PFSK-1 (cell line): ENCODE data around the gene POLR3B.

Experiments used
- FOXP2 ChIP-seq: optimal IDR thresholded peaks from 2 replicates; pipeline ENCODE3; 2011; ENCODE audit warnings: borderline replicate concordance, control low read depth, inconsistent platforms; ENCODE audit not compliant: insufficient read depth; ENCODE audit errors: extremely low read length, extremely low read depth
- POLR2AphosphoS5 ChIP-seq: IDR thresholded peaks from 2 replicates; pipeline ENCODE4 v1.6.1; 2012; ENCODE audit warnings: low read depth, mild to moderate bottlenecking, control low read depth, low read length, moderate library complexity
- SIN3A ChIP-seq: IDR thresholded peaks from 2 replicates; pipeline ENCODE4 v1.6.1; 2012; ENCODE audit warnings: mild to moderate bottlenecking, low read length, moderate library complexity, borderline replicate concordance; ENCODE audit not compliant: insufficient read depth
- TAF1 ChIP-seq: IDR thresholded peaks from 2 replicates; pipeline ENCODE4 v1.6.1; 2012; ENCODE audit warnings: low read length, control low read depth, borderline replicate concordance; ENCODE audit not compliant: insufficient read depth
- TF ChIP-seq, protein P1 (sequence below), 2 experiments: IDR thresholded peaks; 2 replicates each; pipeline versions ENCODE4 v1.6.1 to v1.8.0; 2011 to 2012; ENCODE audit warnings: low read depth in 2 of 2, low read length in 2 of 2, control low read depth in 1 of 2, inconsistent platforms in 1 of 2, mild to moderate bottlenecking in 1 of 2, moderate library complexity in 1 of 2; ENCODE audit not compliant: insufficient read depth in 1 of 2

The POLR3B gene

DNA sequence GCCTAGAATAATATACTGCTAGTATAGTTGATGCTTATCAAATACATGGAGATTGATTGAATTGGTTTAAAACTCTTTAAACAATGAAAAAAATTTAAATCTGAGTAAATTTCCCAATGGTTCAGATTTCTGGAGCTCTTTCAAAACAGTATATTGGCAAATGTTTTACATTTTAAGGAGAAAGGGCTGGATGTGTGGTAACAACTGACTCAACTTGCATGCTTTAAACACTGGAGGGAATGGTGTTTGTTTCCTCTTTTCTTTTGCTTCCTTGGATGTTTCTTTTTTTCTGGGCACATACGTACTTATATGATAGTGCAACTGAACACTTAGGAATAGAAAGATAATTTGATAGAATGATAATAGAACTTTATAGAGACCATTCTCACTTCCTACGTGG is 151.4 kb downstream of the POLR3B start:
- TF ChIP-seq POLR2AphosphoS5 (no peak), TAF1 (no peak), FOXP2 (no peak), SIN3A (no peak)
- TF ChIP-seq, protein P1, sequence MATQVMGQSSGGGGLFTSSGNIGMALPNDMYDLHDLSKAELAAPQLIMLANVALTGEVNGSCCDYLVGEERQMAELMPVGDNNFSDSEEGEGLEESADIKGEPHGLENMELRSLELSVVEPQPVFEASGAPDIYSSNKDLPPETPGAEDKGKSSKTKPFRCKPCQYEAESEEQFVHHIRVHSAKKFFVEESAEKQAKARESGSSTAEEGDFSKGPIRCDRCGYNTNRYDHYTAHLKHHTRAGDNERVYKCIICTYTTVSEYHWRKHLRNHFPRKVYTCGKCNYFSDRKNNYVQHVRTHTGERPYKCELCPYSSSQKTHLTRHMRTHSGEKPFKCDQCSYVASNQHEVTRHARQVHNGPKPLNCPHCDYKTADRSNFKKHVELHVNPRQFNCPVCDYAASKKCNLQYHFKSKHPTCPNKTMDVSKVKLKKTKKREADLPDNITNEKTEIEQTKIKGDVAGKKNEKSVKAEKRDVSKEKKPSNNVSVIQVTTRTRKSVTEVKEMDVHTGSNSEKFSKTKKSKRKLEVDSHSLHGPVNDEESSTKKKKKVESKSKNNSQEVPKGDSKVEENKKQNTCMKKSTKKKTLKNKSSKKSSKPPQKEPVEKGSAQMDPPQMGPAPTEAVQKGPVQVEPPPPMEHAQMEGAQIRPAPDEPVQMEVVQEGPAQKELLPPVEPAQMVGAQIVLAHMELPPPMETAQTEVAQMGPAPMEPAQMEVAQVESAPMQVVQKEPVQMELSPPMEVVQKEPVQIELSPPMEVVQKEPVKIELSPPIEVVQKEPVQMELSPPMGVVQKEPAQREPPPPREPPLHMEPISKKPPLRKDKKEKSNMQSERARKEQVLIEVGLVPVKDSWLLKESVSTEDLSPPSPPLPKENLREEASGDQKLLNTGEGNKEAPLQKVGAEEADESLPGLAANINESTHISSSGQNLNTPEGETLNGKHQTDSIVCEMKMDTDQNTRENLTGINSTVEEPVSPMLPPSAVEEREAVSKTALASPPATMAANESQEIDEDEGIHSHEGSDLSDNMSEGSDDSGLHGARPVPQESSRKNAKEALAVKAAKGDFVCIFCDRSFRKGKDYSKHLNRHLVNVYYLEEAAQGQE (IDR thresholded peaks at IDR 0.05; ENCODE audit: insufficient read depth in 1 of 2, low read depth in 2 of 2, low read length in 2 of 2): no peak

- TF ChIP-seq SIN3A (no peak), TAF1 (no peak), POLR2AphosphoS5 (no peak), FOXP2 (no peak)
- TF ChIP-seq, protein P1 (IDR thresholded peaks at IDR 0.05; ENCODE audit: insufficient read depth in 1 of 2, low read depth in 2 of 2, low read length in 2 of 2): no peak
These were observed 153.8 kb downstream of the POLR3B start for GRCh38 chr12:106511365-106511764.

DNA sequence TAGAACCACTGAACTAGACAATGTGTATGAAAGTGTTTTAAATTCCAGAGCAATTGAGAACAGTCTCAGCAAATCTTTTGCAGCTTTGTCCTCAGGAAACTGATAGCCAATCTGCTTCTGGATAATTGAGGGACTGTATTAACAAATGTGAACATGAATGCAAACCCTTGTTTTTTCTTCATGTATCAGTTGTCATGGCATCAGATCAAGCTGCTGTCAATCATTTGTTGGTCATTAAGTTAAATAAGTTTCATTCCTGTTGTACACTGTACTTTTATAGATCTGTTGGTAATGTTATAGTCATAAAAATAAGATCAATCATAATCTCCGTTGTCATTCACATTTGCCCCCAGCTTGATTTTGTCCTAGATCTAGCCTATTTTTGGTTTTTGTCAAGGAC is 159.8 kb downstream of the POLR3B start:
- TF ChIP-seq POLR2AphosphoS5 (no peak), SIN3A (no peak), FOXP2 (no peak), TAF1 (no peak)
- TF ChIP-seq, protein P1 (IDR thresholded peaks at IDR 0.05; ENCODE audit: insufficient read depth in 1 of 2, low read depth in 2 of 2, low read length in 2 of 2): no peak

DNA sequence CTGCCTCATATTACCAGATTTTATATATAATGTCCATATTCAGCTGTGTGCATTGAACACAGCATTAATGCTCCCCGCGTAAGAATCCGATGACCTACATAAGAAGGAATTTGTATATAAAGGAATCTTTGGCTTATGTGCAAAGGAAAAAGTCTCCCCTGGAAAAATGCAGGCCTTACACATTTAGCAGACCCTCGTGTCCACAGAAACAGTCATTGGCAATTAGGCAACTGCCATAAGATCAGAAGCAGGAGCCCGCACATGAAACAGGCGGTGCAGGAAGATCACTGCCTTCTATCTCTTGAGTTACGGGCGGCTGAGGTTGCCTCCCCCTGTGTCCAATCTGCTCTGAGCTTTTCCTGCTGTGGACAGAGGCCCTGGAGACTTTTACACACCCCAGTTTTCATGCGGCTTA is 162.1 kb downstream of the POLR3B start:
- no peak for TF ChIP-seq POLR2AphosphoS5
- TF ChIP-seq TAF1: no peak
- TF ChIP-seq SIN3A: no peak
- TF ChIP-seq, protein P1 (IDR thresholded peaks at IDR 0.05; ENCODE audit: insufficient read depth in 1 of 2, low read depth in 2 of 2, low read length in 2 of 2): no peak
- TF ChIP-seq FOXP2: no peak

- no peak for TF ChIP-seq FOXP2
- TF ChIP-seq SIN3A: no peak
- TF ChIP-seq TAF1: no peak
- TF ChIP-seq, protein P1 (IDR thresholded peaks at IDR 0.05; ENCODE audit: insufficient read depth in 1 of 2, low read depth in 2 of 2, low read length in 2 of 2): no peak
- no peak for TF ChIP-seq POLR2AphosphoS5
These were observed 164.4 kb downstream of the POLR3B start for GRCh38 chr12:106521901-106522300.
